GM12801 (cell line): ENCODE results near the gene IGFALS.

Experiments
- TF ChIP-seq, protein P1 (sequence below): IDR thresholded peaks from one replicate; pipeline ENCODE4 v1.5.1; 2011; ENCODE audit warnings: control low read depth; ENCODE audit not compliant: insufficient read length; ENCODE audit errors: extremely low read depth

The IGFALS gene

GRCh38 chr16:1781254-1781653, 12.3 kb downstream of the IGFALS start:
- TF ChIP-seq, protein P1, sequence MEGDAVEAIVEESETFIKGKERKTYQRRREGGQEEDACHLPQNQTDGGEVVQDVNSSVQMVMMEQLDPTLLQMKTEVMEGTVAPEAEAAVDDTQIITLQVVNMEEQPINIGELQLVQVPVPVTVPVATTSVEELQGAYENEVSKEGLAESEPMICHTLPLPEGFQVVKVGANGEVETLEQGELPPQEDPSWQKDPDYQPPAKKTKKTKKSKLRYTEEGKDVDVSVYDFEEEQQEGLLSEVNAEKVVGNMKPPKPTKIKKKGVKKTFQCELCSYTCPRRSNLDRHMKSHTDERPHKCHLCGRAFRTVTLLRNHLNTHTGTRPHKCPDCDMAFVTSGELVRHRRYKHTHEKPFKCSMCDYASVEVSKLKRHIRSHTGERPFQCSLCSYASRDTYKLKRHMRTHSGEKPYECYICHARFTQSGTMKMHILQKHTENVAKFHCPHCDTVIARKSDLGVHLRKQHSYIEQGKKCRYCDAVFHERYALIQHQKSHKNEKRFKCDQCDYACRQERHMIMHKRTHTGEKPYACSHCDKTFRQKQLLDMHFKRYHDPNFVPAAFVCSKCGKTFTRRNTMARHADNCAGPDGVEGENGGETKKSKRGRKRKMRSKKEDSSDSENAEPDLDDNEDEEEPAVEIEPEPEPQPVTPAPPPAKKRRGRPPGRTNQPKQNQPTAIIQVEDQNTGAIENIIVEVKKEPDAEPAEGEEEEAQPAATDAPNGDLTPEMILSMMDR = no peak

GRCh38 chr16:1780677-1781072, 12.8 kb downstream of the IGFALS start:
- TF ChIP-seq, protein P1 = no peak

DNA sequence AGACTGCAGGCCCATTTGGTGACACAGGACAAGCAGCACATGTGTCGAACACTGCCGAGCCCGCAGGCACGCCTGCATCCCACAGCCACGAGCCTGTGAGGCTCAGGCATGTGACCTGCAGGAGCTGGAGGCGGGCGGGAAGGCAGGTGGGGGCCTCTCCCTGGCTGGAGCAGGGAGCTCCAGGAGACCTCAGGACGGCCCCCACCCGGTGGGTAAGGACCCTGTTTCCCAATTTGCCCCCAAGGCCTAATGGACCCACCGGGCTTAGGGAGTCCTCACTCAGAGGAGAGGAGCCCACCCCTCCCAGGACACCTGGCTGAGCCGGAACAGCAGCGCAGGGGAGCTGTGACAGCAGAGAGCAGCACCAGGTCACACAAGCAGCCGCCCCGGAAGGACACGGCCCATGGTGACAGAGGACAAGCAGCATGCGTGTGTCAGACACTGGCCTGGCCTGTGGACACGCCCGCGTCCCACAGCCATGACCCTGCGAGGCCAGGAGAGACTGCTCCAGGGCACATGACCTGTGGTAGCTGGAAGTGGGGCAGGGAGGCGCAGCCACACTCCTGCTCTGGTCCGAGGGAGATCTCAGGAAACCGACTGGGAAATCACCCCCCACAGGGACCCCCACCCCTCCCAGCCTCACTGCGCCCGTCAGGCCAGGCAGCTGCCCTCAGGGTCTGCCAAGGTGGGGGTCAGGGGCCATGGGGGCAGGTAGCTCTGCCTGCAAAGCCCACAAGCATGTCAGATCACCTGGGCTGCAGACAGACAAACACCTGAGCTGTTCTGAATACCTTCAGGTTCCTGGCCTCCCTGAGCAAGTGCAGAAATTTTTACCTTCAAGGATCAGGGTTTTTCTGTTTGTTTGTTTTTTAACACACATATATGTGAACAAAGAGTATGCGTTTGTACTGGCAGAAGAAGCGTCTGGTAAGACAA, 13.5 kb downstream of the IGFALS start:
- TF ChIP-seq, protein P1 = no peak

DNA sequence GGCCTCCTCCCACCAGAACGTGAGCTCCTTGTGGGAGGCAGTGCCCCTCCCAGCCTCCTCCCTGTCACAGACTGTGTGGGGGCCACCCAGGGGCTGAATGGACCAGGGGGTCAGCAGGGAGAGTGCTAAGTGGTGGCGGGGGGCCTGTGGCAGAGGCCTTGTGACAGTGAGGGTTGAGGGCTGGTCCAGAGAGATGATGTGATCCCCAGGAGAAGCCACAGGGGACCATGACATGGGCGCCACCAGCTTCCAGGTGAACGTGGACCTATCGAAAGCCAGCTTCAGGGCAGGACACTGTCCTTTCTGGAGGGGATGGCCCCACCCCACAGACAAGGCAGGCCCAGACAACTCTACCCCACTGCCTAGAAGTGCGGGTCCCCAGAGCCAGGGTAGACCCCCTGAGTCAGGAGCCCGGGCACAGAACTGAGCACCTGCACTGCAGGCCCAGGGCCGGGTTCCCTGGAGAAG, 14.2 kb downstream of the IGFALS start:
- TF ChIP-seq, protein P1 = no peak

DNA sequence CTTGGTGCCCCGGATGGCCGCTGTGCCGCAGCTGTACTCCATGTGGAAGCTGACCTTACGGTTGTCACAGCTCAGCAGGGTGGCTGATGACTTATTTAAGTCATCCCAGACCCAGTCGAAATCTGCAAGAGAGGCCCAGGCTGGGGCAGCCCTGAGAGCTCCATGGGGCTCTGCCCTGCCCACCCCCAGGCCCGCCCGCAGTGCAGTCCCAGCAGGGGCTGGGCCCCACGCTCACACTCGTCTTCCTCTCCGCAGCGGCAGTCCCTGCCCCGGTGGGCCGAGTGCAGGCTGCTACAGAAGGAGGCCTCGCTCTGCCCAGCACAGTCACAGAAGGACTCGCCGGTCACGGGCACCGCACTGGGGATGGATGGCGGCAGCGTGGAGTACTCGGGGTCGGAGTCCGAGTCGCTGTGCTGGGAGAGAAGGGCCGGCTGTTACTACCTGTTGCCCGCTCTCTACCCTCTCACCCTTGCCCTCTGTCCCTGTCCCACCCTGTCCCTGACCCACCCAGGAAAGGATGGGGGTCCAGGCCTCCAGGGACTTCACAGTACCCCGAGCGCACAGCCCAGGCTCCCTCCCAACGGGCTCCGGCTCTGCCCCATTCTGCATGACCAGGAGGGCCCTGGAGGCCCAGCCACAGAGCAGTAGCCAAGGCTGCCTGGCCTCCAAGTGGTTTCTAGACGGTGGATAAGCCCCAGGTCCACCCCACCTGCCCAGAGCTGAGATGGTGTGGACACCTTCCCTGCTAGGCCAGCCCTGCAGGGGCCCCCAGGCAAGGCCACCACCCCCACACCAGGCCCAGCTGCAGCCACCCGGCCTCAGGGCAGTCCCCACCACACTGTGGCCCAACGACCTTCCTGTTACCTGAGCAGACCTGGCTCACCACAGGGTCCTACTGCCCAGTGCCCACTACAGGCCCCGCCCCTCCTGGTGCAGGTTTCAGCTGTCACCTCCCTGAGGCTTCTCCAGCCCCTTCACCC, 15.0 kb downstream of the IGFALS start:
- TF ChIP-seq, protein P1 = no peak

- TF ChIP-seq, protein P1 = no peak
These were observed 15.9 kb downstream of the IGFALS start for GRCh38 chr16:1777375-1778199.

- TF ChIP-seq, protein P1 = no peak
These were observed 16.5 kb downstream of the IGFALS start for GRCh38 chr16:1776991-1777374.
